Transverse colon (tissue), 4 donors: ENCODE data around the gene OLFML3. TPM values are rescaled to one million over a fixed set of nuclear protein-coding genes. Genes with fewer than 3 reads are reported as not detected.

Experiments
- DNase-seq: peaks from one replicate; pipeline ENCODE4 v3.0.0-alpha.2; 2019
- H3K27ac ChIP-seq, 4 donors: fragments of 200-600 bp; sonication (generic); 2 replicates each; pipeline ENCODE4 v1.5.1; 2016 to 2018; ENCODE audit warnings: inconsistent platforms in 4 of 4
- H3K27me3 ChIP-seq: fragments of 200-600 bp; sonication (generic); 2 replicates; pipeline ENCODE4 v1.5.1; 2017; ENCODE audit warnings: inconsistent platforms
- H3K36me3 ChIP-seq, 4 donors: fragments of 200-600 bp; sonication (generic); 2 replicates each; pipeline ENCODE4 v1.5.1; 2017 to 2019; ENCODE audit warnings: inconsistent platforms in 4 of 4
- H3K4me1 ChIP-seq, 4 donors: fragments of 200-600 bp; sonication (generic); 2 replicates each; pipeline ENCODE4 v1.5.1; 2017 to 2020; ENCODE audit warnings: inconsistent platforms in 4 of 4
- H3K4me3 ChIP-seq, 4 donors: fragments of 200-600 bp; sonication (generic); 1 replicate in 1 of 4; 2 replicates in 3 of 4; pipeline versions ENCODE4 v1.5.1 to v1.6.1; 2017 to 2019; ENCODE audit warnings: inconsistent platforms in 4 of 4
- H3K9me3 ChIP-seq, 2 donors: fragments of 200-600 bp; sonication (generic); 2 replicates each; pipeline ENCODE4 v1.5.1; 2017 to 2019; ENCODE audit warnings: inconsistent platforms in 2 of 2
- CTCF ChIP-seq, 5 experiments: fragments of 200-600 bp in 3 of 5; fragments of 450-650 bp in 2 of 5; sonication (generic) in 3 of 5; IDR thresholded peaks; 1 replicate in 2 of 5; 2 replicates in 3 of 5; pipeline ENCODE4 v1.5.1; 2016 to 2017; ENCODE audit warnings: antibody characterized with exemption in 5 of 5, inconsistent platforms in 3 of 5, mild to moderate bottlenecking in 2 of 5, moderate library complexity in 1 of 5
- EP300 ChIP-seq: sonication (generic); formaldehyde crosslinking; IDR thresholded peaks from one replicate; pipeline ENCODE4 v1.6.1; 2017; ENCODE audit warnings: antibody characterized with exemption, low read depth
- POLR2A ChIP-seq: fragments of 450-650 bp; IDR thresholded peaks from one replicate; pipeline ENCODE4 v1.6.1; 2016; ENCODE audit warnings: antibody characterized with exemption, mild to moderate bottlenecking, moderate library complexity
- POLR2AphosphoS5 ChIP-seq, 3 donors: sonication (generic); formaldehyde crosslinking; IDR thresholded peaks; one replicate each; pipeline ENCODE4 v1.6.1; 2016; ENCODE audit warnings: antibody characterized with exemption in 3 of 3
- WGBS, 2 donors: methylation state at CpG; one replicate each; pipeline ENCODE4 v1.1.5; 2018; ENCODE audit warnings: low coverage in 1 of 2; 5-methylcytosine and 5-hydroxymethylcytosine counted together
- in situ Hi-C, 4 donors: fragments of 200-750 bp; cut with MboI; loops; one replicate each; pipeline versions ENCODE4 v1.15.0 to v1.15.1; 2017; ENCODE audit warnings: low sequenced_read_pairs in 3 of 4, low pct_ligation_motif_present in 1 of 4, low pct_unique_long_range_greater_than_20kb in 1 of 4
- intact Hi-C: fragments of 100-400 bp; cut with DNase I; formaldehyde crosslinking; loops from one replicate; pipeline ENCODE4 v1.15.1; 2023; ENCODE audit warnings: low total_unique reads
- total RNA-seq, 4 donors: library from RNA; depleted of rRNA; stranded (reverse); fragments of >200 nt; gene quantifications; one replicate each; pipeline ENCODE4 v1.1.0, GENCODE V29; 2016

The OLFML3 gene
- total RNA-seq, 4 donors from 2014 or later, result 15.7 to 29.2 (median 24.3) TPM

- intact Hi-C loops, result no loop called here
- Histone ChIP-seq H3K36me3 (no peaks in the 10 kb centered on the region), H3K27me3 (no peaks in the 10 kb centered on the region), H3K4me1 (peaks cover 15 to 50% (median 29%) of the 10 kb centered on the region in 4 donors), H3K27ac (peak overlapping the region in 2 of 4 donors; percentile 22 to 65), H3K9me3 (no peaks in the 10 kb centered on the region), H3K4me3 (no peak overlapping the region)
- DNase-seq, result no peak
- in situ Hi-C loops, result loop anchor here in 1 of 4 donors (25.0 kb wide), 1 partner anchor 112 kb away; no protein-coding TSS in a partner anchor
- no peak for TF ChIP-seq POLR2AphosphoS5 (IDR thresholded peaks at IDR 0.05)
- peak in 4 of 5 experiments; percentile 15 to 38 (median 22) for TF ChIP-seq CTCF (IDR thresholded peaks at IDR 0.05)
- no peak for TF ChIP-seq EP300
- 85% methylated on average over 5 of the region's 5 CpGs; no CpG with 5 or more reads in 1 of the 2 donors for WGBS, 2 donors
Measured at GRCh38 chr1:113949007-113949406, 30.3 kb upstream of the OLFML3 start.

- 96 to 100% methylated on average over 1 of the region's 1 CpG for WGBS, 2 donors
- in situ Hi-C loops, result no loop called here
- intact Hi-C loops, result no loop called here
Measured at GRCh38 chr1:113950908-113951307, 28.4 kb upstream of the OLFML3 start.

GRCh38 chr1:113951719-113952118 is 27.6 kb upstream of the OLFML3 start:
- WGBS, 2 donors, result 90 to 95% methylated on average over 2 of the region's 2 CpGs
- no peak for DNase-seq
- Histone ChIP-seq H3K9me3 (no peaks in the 10 kb centered on the region), H3K27me3 (no peaks in the 10 kb centered on the region), H3K27ac (no peak overlapping the region), H3K4me3 (no peak overlapping the region), H3K36me3 (peaks cover 0 to 16% (median 3%) of the 10 kb centered on the region in 4 donors), H3K4me1 (peaks cover 6 to 37% (median 19%) of the 10 kb centered on the region in 4 donors)
- no peak for TF ChIP-seq CTCF (IDR thresholded peaks at IDR 0.05)
- no peak for TF ChIP-seq POLR2AphosphoS5 (IDR thresholded peaks at IDR 0.05)
- no peak for TF ChIP-seq EP300
- TF ChIP-seq POLR2A, result no peak
- in situ Hi-C loops, result no loop called here
- intact Hi-C loops, result no loop called here

More at GRCh38 chr1:113950908-113951307, 28.4 kb upstream of the OLFML3 start:
- Histone ChIP-seq H3K9me3 (no peaks in the 10 kb centered on the region), H3K36me3 (peaks cover 0 to 10% (median 0%) of the 10 kb centered on the region in 4 donors), H3K27me3 (no peaks in the 10 kb centered on the region), H3K27ac (no peak overlapping the region), H3K4me3 (no peak overlapping the region), H3K4me1 (peaks cover 12 to 45% (median 27%) of the 10 kb centered on the region in 4 donors)
- TF ChIP-seq EP300 (no peak), POLR2AphosphoS5 (IDR thresholded peaks at IDR 0.05) (no peak), CTCF (IDR thresholded peaks at IDR 0.05) (no peak), POLR2A (no peak)
- no peak for DNase-seq

GRCh38 chr1:113957984-113958383 is 21.3 kb upstream of the OLFML3 start:
- no peaks in the 10 kb centered on the region for H3K27me3 ChIP-seq
- H3K4me1 ChIP-seq, result peaks cover 0 to under 1% (median 0%) of the 10 kb centered on the region in 4 donors
- TF ChIP-seq POLR2AphosphoS5 (IDR thresholded peaks at IDR 0.05), result no peak
- TF ChIP-seq EP300, result no peak
- no peak for TF ChIP-seq POLR2A
- no peak for TF ChIP-seq CTCF (IDR thresholded peaks at IDR 0.05)
- in situ Hi-C loops, result no loop called here
- no peak overlapping the region for H3K4me3 ChIP-seq
- DNase-seq, result no peak
- intact Hi-C loops, result no loop called here
- H3K9me3 ChIP-seq, result no peaks in the 10 kb centered on the region
- H3K27ac ChIP-seq, result no peak overlapping the region
- 0 to 77% methylated on average over 1 of the region's 1 CpG for WGBS, 2 donors
- peaks cover 0 to 42% (median 18%) of the 10 kb centered on the region in 4 donors for H3K36me3 ChIP-seq
